Superior temporal gyrus (tissue), 1 donor: ENCODE results near the gene TANC1.
"Not testable (repeated sequence)": the region's sequence is repeated elsewhere in the genome, so short reads cannot be mapped to it uniquely, and the experiment has no call there.

Experiments used
- DNase-seq: peaks from one replicate; pipeline ENCODE4 v3.0.0-alpha.2; 2016; ENCODE audit errors: extremely low spot score

Gene TANC1

DNA sequence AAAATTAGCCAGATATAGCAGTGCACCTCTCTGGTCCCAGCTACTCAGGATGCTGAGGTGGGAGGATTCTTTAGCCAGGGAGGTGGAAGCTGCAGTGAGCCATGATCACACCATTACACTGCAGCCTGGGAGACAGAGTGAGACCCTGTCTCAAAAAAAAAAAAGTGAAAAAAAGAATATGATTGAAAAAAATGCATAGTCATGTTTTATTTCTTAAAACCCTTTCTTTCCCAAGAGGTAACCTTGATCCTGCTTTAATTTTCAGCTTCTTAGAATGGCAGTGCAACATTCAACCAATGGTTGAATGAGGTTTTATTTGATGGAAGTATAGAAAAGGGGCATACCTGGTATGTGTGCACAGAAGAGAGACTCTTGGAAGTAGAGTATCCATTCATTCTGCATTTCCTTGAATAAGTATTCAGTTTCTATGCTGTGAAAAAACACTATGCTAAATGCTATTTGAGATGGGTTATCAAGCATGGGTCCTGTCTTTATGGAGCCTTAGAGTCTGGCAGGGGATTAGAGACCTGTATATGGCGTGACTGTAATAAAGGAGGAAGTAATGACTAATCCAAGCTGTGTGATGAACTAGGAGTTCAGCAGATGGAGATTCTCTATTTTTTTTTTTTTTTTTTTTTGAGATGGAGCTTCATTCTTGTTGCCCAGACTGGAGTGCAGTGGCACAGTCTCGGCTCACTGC, 171.8 kb downstream of the TANC1 start:
- DNase-seq, result no peak

DNA sequence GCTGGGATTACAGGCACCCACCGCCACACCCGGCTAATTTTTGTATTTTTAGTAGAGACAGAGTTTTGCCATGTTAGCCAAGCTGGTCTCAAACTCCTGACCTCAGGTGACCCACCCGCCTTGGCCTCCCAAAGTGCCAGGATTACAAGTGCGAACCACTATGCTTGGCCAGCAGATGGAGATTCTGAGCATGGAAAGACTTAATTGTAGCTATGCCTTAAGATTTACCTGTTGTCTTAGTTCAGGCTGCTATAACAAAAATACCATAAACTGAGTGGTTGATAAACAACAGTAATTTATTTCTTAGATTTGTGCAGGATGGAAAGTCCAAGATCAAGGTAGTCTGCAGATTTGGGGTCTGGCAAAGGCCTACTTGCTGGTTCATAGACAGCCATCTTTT, 172.4 kb downstream of the TANC1 start:
- DNase-seq, result not testable (repeated sequence)

DNA sequence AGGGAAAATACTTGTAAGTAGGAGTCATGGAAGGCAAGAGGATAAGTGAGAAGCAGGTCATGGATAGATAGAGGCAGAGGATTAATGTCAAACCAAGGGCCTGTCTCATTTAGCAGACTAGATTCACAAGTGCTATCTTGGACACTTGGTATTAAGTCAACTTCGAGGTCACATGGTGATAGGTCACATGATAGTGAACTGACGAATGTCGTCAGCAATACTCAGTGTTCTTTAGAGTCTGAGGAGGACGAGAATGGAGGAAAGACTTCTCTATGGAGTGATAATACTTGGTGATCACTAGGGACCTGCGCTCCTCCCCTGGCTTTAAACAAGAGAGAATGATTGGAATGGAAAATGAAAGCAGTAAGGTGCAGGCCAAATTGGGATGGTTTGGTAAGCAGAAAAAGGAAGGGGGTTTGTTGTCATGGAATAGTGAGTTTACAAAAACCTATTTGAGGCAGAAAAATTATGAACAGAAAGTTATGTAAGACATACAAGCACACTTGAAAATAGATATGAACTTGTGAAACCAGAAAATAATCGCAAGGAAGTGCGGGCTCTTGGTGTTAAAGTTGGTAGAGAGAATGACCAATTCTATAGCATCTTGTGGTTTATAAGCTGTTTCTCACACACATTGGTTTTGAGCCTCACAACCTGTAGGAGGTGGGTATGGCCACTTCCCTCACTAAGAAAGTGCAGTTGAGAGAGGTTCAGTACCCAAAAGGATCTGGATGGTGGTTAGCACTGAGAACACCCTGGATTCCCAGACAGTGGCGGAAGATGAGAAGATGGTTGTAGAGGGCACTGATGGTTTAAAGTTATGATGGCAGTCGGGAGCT, 176.6 kb downstream of the TANC1 start:
- DNase-seq, result no peak

DNA sequence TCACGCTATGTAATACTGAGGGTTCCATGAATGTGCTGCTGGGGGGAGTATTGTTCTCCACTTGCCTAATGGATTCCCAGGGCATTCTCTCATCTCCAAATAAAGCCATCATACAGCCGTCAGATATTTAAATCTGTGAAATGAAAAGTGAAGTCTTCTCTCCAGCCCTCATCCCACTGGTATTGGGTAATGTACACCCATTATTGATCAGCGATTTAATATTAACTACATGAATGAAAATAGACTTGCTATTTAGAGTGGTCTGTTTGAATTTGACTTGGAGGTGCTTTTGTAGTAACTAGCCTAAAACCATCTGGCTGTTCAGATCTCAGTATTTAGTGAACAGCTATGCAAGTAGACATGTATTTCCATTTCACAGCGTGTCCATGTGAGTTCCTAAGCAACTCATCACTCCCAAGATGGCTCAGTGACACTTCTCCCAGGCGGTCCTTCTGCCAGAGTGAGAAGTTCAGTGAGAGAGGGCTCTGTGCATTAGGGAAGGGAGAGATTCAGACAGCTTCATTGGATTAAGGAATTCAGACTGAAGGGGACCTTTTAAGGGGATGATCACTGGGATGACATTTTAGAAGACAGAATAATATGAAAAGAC, 177.4 kb downstream of the TANC1 start:
- DNase-seq, result no peak

DNA sequence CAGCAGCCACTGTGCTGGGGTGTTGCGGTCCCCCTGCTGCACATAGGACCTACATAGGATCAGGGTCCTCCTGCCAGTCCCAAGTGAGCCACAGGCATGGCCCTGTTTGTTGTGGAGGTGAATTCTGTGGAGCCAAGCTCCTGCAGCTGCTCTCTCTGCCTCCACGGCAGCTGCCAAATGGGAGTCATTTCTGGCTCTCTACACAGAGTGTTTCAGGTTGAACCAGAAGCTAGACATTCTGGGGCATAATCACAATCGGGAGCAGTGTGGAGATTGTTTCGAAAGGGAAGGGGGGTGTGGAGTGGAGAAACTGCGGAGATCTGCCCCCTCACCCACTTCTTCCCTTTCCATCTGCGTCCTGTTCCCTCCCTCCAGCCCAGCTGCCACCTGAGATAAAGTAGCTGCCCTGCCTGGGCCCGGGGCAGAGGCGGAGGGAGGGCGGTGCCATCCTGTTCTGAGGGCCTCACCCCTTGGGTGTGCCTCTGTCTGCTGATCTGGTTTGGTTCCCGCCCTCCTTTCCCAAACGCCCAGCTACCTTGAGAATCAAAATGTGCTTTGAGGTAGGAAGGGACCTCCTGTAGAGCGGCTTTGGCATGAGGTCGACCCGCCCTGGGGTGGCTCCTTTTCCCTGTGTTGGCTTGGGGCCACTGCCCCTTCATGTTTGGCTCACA, 178.7 kb downstream of the TANC1 start:
- no peak for DNase-seq

DNA sequence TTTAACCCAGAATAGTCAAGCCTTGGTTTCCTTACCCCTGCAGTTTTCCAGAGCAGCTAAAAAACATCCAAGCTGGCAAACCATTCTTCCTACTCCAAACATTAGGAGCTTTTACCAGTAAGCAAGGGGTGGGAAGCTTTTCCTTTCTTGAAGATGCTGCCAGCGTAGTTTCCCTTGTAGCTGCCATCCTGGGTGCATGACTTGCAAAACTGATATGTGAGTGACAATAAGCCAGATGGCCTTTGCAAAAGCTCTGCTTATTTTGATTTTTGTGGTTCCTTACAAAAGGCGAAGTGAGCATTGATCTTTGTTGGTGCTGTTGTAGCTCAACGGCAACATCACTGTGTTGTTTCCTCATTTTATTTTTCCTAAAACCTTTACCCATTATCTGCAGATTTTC, 179.2 kb downstream of the TANC1 start:
- no peak for DNase-seq

DNA sequence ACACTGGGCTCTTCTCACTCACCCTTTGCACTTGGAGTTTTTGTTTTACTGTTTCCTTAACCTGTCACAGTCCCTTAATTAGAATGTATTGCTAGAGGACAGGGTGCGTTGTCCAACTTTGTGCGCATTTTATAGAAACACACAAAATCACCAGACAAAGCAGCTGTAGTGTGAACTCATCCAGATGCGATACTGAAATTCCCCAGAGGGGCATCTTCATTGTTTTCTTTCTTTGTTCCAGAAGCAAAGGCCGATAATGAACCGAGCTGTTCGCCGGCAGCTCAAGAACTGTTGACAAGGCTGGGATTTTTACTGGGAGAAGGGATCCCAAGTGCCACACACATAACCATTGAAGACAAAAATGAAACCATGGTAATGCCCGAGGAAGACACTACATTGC, 180.5 kb downstream of the TANC1 start:
- DNase-seq, result no peak

DNA sequence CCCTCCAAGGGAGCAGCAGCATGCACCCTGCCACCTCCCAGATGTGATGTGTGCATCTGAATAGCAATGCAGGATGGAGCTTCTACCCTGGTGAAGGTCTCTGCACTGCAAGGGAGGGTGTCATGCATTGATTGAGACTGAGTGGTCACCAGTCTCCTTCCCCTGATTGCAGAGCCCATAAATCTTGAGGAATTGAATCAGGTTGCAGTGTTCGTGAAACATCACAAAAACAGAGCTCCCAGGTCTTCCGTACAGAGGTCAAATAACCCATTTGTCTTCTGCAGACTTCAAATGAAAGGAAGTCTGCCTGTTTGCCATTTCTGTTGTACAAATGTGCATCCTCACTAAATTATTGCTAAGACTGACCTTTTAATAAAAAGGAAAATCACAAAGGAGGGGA, 181.3 kb downstream of the TANC1 start:
- DNase-seq, result no peak

DNA sequence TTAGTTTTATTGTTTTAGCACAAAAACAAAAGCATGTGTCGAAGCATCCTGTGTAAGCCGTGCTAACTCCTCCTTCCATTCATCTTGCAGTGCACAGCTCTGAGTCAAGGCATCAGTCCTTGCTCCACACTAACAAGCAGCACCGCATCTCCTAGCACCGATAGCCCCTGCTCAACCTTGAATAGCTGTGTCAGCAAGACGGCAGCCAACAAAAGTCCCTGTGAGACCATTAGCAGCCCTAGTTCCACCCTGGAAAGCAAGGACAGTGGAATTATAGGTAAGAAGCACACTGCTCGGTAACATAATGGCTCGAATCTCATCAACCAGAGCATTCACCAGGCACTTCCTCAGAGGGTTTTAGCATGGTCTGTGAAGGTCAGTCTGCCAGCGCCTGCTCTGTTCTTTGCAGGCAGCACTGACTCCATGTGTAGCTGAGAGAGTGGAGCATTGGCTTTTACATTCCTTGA, 181.9 kb downstream of the TANC1 start:
- no peak for DNase-seq

DNA sequence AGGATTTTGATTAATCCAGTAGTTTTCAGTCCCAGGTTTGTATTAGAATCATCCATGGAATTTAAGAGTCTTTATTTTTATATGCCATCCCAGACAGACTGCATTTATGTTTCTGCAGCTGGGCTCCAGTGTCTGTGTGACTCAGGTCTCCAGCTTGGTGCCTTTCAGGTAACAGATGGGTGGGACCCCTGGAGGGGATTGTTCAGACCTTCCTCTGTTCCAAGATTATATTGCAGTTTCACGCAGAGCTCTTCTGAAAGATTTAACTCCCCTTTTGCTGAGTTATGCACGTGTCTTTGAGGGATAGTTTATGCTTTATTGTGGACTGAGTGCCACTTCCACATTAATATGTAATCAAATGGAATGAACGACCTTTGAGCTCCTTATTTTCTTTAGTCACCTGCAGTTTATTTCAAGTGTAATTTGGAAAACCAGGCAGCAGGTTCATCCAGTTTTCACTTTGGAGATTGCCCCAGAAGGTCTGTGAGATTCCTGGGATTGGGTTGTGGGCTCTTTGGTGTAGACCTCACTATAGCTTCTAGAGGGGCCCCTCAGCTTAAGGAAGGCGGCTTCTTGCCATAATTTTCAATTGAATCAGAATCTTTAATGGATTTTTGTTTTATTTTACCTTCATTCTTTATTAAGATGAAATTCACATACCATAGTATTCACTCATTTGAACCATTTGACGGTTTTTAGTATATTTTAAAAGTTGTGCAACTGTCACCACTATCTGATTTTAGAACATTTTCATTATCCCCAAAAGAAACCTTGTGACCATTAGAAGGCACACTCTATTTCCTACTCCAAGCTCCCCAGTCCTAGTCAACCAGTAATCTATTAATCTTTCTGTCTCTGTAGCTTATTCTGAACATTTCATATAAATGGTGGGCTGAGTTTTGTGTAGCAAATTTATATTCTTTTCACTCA, 183.0 kb downstream of the TANC1 start:
- DNase-seq, result no peak

DNA sequence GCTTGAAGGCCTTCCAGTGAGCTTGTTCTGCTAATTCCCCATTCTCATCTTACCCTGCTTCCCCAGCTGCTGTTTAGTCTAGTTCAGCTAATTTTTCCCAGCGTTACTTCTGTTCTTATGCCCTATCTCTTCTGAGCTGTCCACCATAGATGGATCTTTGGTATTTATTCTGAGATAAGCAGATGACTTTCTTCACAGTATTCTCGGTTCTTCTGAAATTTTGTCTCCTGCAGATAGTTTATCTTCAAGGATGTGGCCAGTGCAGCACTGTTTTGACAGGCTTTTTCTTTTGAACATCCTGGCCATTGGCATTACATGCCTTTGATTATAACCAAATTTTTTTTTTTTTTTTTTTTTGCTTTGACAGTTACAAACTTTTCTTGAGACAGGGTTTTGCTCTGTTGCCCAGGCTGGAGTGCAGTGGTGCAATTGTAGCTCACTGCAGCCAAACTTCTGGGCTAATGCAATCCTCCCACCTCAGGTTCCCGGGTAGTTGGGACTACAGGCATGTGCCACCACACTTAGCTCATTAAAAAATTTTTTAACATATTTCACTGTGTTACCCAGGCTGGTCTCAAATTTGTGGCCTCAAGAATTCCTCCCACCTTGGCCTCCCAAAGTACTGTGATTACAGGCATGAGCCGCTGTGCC, 183.8 kb downstream of the TANC1 start:
- DNase-seq, result no peak

DNA sequence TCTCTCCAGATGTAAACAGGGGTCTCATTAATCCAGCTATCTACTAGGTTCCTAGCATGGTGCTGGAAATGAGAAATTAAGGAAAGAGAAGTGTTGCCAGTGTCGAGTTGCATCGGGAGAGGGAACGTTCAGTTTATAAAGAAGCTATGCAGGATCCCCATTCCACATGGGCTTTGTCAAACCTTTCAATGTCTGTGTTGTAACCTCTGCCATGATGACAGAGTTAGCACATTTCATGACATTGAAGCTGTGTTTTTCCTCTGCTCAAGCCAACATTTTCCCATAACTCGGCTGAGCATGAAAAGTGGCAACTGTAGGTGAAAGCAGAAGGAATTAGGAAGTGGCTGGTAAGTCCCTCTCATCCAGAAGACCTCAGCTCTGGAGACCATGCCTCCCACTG, 184.6 kb downstream of the TANC1 start:
- no peak for DNase-seq

DNA sequence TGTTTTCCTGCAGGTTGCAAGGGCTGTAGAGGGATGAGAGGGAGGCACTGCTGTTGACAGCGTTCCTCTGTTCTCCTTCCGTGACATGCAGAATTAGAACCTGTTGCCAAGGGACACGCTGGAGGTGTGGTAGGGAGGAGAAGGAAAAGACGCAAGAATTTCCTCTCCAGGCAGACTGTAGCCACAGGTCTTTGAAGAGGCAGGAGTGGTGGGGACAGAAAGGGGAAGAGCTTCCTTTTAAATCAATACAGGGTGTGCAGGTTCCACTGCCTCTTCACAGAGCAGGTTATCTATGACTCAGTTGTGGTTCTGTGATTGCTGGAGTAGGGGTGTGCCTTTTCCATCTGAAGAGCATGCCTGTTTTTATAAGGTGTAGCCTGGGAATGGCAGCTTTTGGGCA, 185.0 kb downstream of the TANC1 start:
- no peak for DNase-seq

DNA sequence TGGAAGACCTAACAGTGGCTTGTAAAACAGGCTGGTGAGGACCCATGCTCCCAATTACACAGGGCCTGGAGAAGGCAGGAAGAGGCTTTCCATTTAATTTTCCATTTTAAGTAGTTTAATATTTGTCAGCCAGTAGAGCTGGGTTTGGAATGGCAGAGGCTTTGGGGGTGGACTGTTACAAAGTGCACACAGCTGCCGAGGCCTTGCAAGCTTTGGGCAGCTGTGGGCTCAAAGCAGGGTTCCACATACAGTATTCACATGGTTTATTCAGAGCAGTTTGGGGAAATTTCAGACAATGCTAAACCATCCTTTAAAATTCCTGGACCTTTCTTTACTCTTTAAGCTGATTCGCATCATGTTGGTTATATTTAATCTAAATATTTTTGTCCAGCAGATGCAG, 185.5 kb downstream of the TANC1 start:
- no peak for DNase-seq

DNA sequence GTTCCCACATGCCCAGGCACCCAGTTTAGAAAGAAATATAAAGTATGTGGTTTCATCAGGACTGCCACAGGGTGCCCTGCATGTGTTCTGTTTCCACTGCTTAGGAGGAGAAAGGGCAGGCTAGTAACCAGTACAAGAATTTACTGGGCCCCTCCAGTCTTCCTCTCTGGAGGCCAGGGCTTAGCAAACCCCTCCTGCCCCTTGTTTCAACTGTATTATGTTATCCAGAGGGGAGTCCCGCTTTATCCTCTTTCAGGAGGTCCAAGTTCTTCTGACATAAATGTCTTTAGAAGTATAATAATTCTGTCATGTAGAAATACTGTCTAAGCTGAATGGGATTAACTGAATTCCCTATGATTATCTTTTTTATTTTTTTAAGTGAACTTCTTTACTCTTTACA, 185.9 kb downstream of the TANC1 start:
- no peak for DNase-seq

DNA sequence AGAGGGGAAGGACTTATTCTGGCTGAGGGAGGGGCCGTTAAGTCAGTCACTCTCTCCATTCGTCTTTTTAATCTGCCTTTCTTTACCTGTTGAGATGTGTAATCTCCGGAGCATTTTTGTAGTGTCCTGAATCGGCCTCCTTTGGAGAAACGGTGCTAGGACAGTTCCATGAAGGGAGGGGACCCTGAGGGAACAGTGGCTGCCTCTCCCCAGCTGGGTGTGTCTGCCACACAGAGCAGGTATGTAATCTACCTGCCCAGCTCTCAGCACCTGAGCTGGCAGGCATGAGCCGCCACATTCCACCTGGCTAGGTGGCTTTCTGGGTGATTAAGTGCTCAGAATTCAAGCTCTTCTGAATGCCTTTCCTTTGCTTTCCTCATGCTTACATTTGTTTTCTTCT, 186.9 kb downstream of the TANC1 start:
- no peak for DNase-seq

DNA sequence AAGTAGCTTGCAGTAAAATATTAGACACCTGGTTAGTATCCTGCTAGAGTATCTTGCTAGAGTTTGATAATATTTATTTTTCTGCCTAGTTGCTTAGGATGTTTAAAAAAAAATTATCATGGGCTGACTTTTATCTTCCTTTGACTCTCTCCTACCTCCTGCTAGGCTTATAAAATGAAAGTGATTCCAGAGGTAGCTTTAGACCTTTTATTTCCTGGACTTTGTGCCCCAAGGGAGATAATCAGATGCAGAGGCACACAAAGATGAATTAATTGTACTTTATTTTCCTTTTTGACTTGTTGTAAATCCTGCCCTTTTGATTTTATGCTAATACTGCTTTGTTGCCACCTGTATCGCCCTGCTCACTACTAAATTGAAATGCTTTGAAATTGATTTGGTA, 187.4 kb downstream of the TANC1 start:
- DNase-seq, result no peak

DNA sequence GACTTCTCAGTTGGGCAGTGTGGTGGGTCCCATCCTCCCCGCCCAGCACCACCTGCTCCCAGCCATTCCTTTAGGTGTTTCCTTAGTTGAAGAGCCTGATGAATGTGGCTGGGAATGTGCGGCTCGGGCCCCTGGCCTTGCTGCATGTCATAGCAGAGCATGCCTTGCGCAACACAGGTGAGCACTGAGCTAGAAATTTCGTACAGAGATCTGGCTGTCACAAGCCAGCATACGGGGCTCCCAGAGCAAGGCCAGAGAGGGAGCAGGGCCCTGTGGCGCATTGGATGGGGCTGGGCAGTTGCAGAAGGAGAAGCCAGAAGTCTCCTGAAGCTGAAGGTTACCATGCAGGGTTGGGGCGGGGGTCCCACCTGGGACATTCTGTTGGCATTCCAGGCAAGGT, 188.4 kb downstream of the TANC1 start:
- no peak for DNase-seq

DNA sequence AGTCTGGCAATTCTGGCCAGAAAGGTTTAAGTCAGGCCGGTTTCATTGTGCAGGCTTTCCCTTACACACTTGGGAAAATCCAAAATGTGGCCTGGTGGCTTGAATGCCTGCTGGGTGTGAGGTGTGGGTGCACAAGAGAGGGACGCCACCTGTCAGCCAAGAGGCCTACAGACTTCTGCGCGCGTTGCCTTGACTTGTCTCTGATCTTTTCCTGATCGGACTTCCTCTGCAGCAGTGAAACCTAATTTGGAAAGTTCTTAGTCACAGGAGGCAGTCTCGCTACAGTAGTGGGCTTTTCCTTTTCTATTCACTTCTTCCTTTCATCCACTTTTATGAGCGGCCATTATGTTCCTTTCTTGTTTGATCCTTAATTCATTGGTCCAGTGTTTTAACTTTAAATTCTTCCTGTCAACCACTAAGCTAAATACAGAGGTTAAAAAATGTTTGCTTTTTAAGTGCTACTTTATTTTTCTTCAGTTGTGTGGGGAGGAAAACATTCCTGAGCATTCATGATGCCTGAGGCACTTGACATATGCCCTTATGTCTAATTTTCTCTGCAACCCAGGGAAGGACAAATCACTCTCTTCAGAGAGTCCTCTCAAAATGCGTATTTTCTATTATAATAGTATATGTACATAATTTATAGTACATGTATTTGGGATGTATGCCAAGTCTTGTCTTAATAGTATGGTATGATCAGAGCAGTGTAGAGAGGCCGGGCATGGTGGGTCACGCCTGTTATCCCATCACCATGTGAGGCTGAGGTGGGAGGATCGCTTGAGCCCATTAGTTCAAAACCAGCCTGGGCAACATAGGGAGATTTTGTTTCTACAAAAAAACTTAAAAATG, 189.1 kb downstream of the TANC1 start:
- DNase-seq, result no peak

DNA sequence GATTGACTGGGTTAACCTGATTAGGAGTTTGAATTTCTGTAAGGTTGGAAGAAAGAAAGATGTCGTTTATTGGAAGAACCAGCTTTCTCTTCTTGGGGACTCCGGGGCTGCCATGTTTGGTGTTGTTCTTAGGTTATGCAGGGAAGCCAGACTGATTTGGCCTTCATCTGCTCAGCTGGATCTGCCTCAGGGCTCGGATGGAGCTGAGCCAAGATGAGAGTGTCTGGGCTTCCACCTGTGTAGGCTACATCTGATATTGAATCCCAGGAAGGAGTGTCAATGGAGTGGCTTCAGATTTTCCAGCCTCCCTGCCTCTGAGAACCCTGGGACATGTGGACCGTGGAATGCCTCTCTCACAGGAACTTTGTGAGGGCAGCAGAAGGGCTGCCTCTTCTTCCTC, 192.0 kb downstream of the TANC1 start:
- no peak for DNase-seq
